Amniotic epithelial cell (primary cell): Measurements from ENCODE around the gene PAK1IP1.
"Not testable (repeated sequence)": the region's sequence is repeated elsewhere in the genome, so short reads cannot be mapped to it uniquely, and the experiment has no call there.

Experiments used
- DNase-seq: peaks from one replicate; pipeline ENCODE4 v3.0.0-alpha.2; 2010; ENCODE audit warnings: low read depth

Gene PAK1IP1, protein sequence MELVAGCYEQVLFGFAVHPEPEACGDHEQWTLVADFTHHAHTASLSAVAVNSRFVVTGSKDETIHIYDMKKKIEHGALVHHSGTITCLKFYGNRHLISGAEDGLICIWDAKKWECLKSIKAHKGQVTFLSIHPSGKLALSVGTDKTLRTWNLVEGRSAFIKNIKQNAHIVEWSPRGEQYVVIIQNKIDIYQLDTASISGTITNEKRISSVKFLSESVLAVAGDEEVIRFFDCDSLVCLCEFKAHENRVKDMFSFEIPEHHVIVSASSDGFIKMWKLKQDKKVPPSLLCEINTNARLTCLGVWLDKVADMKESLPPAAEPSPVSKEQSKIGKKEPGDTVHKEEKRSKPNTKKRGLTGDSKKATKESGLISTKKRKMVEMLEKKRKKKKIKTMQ

DNA sequence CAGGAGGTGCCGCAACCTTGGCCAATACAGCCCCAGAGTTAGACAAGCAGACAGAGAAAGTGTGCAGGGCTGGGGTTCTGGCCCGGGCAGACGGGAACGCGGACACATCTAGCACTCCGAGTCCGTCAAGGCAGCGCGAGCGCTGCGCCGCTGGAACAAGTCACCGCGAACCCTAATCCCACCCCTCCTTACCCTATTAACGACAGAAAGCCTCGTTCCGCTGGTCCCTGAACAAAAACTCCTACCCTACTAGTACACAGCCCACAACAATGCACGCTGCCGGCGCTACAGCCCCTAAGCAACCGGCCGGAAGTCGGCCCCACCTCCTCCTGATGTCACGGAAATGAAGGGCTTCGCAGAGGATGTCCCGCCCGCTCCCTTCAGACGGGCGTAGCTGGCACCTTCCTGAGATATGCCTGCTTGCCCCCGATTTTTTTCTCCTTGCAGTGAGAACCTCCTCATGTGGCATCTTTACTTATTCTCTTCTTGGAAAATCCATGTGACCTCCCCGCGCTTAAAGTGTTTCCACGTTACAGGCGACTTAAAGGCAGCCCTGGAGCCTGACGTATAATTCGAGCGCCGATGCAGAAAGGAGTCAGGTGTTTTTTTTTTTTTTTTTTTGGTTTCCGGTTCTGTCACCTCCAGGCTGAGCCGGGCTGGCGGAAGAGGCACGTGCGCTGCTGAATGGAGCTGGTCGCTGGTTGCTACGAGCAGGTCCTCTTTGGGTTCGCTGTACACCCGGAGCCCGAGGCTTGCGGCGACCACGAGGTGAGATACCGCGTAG, at the start of gene PAK1IP1, which contains the start of gene C6orf52:
Gene PAK1IP1, plus strand, starts transcription at position 671 of the 784 bp plus-strand sequence. Its CDS starts 14 bp downstream, at position 685.
Gene C6orf52, minus strand, starts transcription at position 315 of the 784 bp plus-strand sequence. CDS start 7,066 bp downstream, outside the sequence.
- DNase-seq: peak; percentile 90

DNA sequence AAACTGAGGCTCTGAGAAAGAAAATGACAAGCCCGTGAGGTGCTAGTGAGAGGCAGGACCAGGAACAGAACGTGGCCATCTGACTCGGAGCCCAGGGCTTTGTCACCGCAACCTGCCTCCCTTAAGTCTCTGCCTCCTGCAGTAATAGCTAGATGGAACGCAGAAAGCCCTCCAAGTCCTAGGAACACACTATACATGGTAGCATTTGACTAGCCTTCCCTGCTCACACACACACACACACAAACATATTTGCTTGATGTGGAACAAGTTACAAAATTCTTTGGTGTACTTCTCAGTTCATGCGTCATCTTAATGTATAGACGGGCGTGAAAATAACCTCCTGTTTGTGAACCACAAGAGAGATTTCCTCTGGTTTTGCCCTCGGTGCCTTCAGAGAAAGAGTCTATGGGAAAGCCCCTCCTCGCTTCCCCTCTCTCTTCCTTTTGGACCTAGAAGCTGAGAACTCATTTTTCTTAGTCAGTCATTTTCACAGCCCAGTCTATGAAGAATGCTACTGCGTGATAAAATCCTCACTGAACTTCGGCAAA, 39.2 kb upstream of the PAK1IP1 start:
- DNase-seq: no peak

DNA sequence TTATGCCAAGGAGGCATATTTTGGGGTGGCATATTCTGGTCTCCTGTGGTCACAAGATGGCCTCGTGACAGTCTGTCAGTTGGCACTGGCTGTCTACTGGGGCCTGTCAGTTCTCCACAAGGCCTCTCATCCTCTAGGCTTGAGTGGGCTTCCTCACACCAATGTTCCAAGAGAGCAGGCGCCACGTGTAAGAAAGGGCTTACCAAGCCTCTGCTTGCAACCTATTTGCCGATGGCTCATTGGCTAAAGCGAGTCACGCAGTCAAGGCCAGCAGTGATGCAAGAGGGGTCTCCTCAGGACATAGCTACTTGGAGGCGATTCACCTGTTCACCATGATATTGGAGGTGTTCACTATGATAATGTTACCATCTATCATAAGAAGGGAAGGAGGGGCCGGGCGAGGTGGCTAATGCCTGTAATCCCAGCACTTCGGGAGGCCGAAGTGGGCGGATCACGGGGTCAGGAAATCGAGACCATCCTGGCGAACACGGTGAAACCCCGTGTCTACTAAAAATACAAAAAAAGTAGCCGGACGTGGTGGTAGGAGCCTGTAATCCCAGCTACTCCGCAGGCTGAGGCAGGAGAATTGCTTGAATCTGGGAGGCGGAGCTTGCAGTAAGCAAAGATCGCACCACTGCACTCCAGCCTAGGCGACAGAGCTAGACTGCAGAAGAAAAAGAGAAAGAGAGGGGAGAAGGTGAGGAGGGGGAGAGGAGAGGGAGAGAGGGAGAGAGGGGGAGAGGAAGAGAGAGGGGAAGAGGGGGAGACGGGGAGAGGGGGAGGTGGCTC, 35.7 kb upstream of the PAK1IP1 start:
- DNase-seq: no peak

DNA sequence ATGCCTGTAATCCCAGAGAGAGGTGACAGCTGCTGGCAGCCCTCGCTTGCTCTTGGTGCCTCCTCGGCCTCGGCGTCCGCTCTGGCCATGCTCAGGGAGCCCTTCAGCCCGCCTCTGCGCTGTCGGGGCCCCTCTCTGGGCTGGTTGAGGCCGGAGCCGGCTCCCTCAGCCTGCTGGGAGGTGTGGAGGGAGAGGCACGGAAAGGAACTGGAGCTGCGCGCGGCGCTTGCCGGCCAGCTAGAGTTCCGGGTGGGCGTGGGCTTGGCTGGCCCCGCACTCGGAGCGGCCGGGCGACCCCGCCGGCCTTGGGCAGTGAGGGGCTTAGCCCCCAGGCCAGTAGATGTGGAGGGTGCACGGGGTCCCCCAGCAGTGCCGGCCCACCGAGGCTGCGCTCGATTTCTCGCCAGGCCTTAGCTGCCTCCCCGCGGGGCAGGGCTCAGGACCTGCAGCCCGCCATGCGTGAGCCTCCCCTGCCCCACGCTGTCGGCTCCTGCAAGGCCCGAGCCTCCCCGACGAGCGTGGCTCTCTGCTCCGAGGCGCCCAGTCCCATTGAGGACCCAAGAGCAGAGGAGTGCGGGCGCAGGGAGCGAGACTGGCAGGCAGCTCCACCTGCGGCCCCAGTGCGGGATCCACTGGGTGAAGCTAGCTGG, 34.9 kb upstream of the PAK1IP1 start:
- no peak for DNase-seq

DNA sequence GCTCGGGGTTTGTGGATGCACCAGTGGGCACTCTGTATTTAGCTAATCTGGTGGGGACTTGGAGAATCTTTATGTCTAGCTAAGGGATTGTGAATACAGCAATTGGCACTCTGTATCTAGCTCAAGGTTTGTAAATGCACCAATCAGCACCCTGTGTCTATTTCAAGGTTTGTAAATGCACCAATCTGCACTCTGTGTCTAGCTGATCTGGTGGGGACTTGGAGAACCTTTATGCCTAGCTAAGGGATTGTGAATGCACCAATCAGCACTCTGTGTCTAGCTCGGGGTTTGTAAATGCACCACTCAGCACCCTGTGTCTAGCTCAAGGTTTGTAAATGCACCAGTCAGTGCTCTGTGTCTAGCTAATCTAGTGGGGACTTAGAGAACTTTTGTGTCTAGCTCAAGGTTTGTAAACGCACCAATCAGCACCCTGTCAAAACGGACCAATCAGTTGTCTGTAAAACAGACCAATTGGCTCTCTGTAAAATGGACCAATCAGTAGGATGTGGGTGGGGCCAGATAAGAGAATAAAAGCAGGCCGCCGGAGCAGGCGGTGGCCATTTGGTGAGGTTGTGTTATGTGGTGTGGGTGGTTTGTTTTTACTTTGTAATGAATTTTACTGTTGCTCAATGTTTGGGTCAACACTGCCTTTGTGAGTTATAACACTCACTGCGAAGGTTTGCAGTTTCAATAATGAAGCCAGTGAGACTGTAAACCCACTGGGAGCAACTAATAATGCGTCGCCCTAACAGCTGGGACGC, 34.2 kb upstream of the PAK1IP1 start:
- DNase-seq: not testable (repeated sequence)

DNA sequence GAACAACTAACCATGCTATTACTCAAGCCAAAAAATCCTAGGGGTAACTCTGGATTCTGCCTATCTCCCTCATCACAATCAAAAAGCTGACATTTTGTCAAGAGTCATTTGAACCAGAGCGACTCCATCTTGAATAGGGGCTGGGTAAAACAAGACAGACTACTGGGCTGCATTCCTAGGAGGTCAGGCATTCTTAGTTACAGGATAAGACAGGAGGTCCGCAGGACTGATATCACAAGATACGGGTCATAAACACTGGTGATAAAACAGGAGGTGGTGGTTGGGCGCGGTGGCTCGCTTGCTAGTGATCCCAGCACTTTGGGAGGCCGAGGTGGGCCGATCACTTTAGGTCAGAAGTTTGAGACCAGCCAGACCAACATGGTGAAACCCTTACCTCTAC, 32.6 kb upstream of the PAK1IP1 start:
- no peak for DNase-seq

DNA sequence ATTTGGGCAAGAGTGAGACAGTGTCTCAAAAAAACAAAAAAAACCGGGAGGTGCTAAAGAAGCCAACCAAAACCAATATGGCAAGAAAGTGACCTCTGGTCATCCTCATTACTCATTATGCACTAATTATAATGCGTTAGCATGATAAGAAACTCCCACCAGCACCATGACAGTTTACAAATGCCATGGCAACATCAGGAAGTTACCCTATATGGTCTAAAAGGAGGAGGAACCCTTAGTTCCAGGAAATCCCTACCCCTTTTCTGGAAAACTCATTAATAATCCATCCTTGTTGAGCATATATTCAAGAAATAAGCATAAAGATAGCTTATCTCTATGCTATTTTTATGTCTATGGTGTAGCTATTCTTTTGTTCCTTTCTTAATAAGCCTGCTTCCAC, 32.0 kb upstream of the PAK1IP1 start:
- DNase-seq: no peak

DNA sequence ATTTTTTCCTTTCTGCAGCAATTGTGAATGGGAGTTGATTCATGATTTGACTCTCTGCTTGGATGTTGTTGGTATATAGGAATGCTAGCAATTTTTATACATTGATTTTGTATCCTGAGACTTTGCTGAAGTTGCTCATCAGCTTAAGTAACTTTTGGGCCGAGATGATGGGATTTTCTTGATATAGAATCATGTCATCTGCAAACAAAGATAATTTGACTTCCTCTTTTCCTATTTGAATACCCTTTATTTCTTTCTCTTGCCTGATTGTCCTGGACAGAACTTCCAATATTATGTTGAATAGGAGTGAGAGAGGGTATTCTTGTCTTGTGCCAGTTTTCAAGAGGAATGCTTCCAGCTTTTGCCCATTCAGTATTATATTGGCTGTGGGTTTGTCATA, 29.2 kb upstream of the PAK1IP1 start:
- not testable (repeated sequence) for DNase-seq

DNA sequence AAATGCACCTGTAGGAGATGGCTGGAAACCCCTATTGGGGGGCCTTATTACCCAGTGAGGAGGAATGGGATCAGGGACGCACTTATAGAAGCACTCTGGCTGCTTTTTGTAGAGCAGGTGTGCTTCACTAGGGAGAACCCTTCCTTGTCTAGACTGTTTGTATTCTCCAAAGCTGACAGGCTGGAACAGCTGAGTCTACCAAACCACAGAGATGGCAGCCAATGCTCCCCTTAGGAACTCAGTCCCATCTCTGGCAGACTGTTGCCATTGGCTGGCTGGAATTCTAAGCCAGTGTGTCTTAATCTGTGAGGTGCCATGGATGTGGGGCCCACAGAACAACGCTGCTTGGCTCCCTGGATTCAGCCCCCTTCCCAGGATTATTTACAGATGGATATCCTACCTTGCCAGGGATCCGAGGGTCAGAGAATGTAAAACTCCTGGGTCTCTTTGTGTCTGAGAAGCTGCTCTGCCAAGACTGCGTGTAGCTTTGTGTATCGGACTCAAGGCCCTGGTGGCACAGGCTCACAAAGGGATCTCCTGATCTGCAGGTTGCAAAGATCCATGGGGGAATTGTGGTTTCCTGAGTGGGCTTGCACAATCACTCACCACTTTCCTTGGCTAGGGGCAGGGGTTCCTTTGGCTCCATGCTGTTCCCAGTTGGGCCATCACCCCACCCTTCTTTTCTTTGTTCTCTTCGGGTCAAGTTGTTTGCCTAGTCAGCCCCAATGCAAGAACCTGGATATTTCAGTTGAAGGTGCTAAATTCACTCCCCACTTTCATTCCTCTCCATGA, 26.4 kb upstream of the PAK1IP1 start:
- no peak for DNase-seq

DNA sequence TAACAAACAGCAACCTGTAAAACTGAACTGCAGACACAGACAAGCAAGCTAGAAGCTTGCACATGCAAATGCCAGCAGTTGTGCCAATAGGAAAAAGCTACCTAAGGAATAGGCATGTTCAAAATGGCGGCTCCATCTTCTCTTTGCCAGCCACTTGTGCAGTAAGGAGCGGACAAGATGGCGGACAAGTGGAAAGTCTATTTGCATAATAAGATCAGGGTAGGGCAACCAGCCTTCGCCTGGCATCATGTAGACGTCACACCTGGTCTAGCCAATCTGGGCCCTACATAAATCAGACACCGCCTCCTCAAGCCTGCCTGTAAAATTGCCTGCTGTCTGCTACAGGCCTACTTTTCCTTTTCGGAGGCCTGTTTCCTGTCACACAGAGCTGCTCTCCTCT, 18.4 kb upstream of the PAK1IP1 start:
- DNase-seq: no peak

DNA sequence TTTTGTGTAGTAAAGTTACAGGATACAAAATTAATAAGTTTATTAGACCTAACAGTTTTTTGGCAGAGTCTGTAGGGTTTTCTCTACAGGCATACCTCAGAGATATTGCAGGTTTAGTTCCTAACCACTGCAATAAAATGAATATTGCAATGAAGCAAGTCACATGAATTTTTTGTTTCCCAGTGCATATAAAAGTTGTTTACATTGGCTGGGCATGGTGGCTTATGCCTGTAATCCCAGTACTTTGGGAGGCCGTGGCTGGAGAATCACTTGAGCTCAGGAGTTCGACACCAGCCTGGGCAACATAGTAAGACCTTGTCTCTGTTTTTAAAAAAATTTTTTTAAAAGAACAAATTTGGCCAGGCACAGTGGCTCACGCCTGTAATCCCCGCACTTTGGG, 16.3 kb upstream of the PAK1IP1 start:
- no peak for DNase-seq

DNA sequence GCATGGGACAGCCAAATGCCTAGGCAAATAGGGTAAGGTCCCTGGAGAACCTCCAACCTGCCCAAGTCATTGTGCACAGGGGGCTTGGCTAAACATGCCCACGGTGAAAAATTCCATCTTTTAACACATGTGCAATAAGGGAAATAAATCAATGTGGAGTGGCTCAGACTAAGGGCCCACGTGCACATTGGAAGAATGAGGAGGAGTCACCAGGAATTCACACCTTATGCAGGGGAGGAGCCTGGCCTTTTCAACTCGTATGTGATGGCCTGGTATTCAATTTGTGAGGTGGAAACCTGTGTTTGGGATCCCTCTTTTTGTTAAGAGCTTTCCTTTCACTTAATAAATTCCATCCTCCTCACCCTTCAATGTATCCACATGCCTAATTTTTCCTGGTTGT, 13.0 kb upstream of the PAK1IP1 start:
- DNase-seq: no peak

DNA sequence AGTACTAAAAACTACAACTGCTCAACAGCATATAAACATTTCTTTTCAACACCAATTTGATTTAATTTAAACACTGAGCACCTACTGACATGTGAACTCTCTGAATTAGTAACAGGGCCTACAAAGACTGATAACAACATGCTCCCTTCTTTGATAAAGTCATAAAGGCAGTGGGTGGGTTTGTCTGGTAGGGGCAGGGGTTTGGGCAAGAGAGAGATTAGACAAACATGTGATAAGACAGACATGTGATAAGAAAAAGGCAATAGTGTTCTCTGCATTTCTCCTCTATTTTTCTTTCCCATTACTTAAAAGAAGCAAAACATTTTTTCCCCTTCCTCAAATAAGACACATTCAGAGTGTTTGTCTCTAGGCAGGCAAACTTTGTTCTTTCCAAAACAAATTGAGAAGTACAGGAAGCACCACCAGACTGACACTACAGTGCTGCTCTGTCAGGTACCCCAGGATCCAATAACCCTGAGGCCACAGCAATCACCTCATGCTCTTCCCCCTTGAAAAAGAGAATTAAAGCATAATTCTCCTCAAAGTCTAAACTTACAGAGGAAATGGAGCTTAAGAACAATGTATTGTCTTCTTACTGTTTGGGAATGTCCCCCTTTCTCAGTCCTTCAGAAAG, 12.3 kb upstream of the PAK1IP1 start:
- DNase-seq: no peak

DNA sequence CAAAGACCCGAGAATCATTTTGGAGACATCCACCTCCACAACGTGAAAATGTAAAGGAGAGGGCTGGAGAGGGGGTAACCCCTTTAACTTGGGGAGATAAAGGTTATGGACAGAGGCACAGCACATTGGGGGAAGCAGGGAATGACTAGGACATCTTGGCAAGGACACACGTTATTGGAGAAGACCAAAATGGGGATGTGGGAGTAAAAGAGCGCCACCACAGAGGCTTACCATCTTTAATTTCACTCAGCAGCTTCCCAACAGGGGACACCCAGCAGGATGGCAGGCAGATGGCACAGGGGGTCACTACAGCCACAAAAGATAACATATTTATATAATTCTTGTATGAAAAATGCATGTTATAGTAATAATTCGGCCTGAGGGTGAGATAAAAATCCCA, 10.2 kb upstream of the PAK1IP1 start:
- no peak for DNase-seq

DNA sequence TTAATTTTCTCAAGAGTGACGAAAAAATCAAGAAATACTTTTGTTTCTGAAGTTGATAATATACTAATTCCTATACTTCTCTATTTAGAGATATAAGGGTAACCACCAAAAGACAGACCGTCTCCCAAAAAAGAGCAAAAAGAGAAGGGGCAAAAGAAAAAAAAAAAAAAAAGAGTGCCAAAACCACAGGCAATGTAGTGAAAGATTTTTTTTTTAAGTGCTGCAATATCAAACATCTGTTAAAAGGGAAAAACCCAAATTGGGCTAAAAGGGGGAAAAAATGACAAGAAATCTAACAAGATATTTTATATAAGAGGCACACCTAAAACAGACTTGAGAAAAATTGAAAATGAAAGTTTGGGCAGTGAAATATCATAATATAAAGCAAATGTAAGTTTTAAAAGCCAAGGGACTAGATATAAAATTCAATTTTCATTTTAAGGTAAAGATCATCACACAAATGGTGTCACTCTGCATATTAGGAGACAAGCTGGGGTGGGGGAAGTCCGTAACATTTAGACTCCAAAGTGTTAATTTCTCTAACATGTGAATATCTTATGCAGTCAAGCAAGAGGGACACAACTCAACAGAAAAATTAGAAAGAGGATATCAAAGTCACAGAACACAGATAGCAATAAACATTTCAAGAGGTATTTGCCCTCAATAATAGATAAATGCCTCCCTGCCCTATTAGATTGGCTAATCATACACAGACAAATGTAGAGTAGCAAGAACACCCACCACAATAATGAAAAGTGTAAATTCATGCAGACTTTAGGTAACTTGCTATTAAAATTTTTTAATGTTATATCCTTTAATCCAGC, 9.5 kb upstream of the PAK1IP1 start:
- DNase-seq: no peak

DNA sequence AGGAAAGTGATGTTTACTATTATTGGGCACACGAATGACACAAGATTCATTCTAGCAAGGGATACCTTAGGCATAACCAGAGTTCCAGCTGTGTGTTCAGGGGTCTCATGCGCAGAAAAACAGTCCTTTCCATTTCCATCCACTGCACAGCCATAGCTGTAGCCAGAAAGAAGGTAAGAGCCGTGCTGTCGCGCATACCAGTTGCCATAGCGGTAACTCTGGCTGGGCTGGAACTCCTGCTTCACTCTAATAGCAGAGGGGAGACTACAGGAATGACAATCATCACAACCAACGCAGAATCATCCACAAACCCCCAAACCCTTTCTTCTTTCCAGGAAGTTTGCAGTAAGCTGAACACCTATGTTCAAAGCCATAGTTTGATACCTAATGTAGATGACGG, 7.9 kb upstream of the PAK1IP1 start:
- DNase-seq: no peak

DNA sequence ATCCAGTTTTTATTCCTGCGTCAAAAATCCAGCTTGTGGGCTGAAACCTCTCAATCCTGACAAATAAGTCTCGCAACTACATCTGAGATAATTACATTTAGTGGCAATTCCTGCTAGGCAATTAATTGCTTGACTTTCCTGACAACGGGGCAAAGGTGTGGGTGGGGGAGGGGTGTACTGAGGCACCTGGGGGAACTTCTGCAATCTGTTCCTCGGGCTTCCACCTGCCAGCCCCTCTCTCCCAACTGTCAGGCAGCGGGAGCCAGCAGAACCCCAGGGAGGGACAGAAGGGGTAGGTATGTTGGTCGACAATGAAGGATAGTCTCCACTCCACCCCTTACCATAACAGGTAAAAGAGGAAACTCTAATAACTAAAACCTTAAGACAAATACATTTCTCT, 7.2 kb upstream of the PAK1IP1 start:
- DNase-seq: no peak

DNA sequence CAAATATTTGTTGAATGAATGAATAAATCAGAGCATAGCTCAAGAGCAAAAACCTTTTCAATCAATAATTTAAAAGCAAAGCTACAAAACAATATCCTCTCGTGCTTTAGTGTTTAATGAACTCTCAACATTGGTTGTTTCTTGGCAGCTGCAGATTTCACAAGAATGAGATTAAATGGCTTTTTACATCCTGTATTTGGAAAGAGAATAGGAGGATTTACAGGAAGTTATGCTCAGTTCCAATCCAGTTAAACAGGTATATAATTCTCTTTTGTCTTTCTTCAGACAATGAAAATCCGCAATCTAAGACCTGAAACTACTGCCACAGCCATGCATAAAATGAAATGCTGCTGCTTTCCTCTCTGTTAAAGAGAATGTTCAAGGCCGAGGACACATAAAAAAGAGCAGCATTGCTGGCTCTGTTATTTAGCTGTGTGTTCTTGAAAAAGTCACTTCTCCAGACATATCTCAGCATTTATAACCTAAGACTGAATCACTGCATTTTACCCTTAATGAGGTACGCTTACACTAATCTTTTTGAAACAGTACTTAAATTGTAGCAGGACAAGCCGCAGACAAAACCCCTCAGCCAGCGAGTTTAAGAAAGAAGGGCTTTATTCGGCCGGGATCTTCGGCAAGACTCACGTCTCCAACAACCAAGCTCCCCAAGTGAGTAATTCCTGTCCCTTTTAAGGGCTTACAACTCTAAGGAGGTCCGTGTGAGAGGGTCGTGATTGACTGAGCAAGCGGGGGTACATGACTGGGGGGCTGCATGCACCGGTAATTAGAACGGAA, 3.9 kb upstream of the PAK1IP1 start:
- DNase-seq: no peak
